ENCODE measurements around the gene AK4.
"Not testable (repeated sequence)": the region's sequence is repeated elsewhere in the genome, so short reads cannot be mapped to it uniquely, and the experiment has no call there.

AK4 gene

DNA sequence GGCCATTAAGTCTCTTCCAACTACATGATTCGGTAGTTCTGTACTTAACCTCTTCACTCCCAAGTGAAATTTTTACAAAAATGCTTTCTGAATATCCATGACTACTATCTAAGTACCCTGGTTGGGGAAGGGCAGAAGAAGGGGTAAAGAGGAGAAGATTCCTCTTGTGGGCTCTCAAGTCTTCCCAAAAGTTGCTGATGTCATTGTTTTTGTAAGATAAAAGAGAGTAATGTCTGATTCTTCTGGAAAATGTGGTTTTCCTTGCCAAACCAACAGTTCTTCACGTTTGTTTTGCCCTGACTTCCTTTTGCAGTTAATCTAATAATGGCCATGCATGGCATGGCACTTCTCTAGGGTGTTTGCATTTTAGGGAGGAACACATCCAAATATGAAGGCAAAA, 34.7 kb upstream of the AK4 start:
- no peak overlapping the region for H3K4me3 ChIP-seq (ENCODE audit: low read depth, low read length)
- DNase-seq (ENCODE audit: low read depth), result no peak
- TF ChIP-seq, protein P1, sequence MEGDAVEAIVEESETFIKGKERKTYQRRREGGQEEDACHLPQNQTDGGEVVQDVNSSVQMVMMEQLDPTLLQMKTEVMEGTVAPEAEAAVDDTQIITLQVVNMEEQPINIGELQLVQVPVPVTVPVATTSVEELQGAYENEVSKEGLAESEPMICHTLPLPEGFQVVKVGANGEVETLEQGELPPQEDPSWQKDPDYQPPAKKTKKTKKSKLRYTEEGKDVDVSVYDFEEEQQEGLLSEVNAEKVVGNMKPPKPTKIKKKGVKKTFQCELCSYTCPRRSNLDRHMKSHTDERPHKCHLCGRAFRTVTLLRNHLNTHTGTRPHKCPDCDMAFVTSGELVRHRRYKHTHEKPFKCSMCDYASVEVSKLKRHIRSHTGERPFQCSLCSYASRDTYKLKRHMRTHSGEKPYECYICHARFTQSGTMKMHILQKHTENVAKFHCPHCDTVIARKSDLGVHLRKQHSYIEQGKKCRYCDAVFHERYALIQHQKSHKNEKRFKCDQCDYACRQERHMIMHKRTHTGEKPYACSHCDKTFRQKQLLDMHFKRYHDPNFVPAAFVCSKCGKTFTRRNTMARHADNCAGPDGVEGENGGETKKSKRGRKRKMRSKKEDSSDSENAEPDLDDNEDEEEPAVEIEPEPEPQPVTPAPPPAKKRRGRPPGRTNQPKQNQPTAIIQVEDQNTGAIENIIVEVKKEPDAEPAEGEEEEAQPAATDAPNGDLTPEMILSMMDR (conservative IDR thresholded peaks at IDR 0.05; ENCODE audit: low read depth, low read length), result no peak

DNA sequence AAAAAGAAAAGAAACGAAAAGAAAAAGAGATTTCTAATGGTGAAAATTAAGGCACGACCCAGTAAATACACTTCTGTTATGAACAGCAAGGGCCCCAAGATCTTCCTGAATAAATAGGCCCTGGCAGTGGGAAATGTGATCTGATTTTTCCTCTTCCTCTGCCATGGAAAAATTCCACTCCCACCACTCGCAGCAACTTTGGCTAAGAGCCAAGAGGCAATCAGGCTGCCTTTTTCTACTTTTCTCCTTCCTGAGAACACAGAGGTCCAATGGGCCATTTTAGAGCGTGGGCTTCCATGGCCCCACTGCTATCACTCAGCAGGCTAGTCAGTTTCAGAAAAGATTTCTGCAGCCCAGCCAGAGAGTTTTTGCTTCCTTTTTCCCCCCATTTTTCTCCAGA, 33.7 kb upstream of the AK4 start:
- peak; percentile 18 for DNase-seq (ENCODE audit: low read depth)
- H3K4me3 ChIP-seq (ENCODE audit: low read depth, low read length), result no peak overlapping the region
- TF ChIP-seq, protein P1 (conservative IDR thresholded peaks at IDR 0.05; ENCODE audit: low read depth, low read length), result no peak

DNA sequence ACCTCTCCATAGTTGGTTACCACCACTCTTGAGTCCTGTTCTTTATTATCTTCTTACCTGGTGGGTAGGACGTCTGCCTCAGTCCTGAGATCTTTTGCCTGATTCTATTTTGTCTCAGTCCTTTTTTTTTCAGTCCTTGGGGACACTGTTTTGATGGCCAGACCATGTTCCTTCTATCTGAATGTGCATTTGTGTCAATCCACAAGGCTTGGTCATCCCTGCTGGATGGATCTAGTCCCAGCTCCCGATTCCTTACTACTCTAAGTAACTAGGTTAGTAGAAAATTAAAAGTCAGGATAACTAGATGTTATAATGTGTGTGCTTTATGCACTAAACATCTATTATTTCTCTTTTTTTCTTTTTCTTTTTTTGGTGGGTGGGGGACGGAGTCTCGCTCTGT, 28.1 kb upstream of the AK4 start:
- TF ChIP-seq, protein P1 (conservative IDR thresholded peaks at IDR 0.05; ENCODE audit: low read depth, low read length), result no peak
- DNase-seq (ENCODE audit: low read depth), result no peak
- H3K4me3 ChIP-seq (ENCODE audit: low read depth, low read length), result no peak overlapping the region

DNA sequence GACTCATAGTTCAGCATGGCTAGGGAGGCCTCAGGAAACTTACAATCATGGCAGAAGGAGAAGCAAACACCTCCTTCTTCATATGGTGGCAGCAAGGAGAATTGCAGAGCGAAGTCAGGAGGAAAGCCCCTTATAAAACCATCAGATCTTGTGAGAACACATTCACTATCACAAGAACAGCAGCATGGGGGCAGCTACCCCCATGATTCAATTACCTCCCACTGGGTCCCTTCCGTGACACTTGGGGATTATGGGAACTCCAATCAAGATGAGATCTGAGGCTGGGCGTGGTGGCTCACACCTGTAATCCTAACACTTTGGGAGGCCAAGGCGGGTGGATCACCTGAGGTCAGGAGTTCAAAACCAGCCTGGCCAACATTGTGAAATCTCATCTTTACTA, 18.9 kb upstream of the AK4 start:
- not testable (repeated sequence) for DNase-seq (ENCODE audit: low read depth); H3K4me3 ChIP-seq (ENCODE audit: low read depth, low read length)

DNA sequence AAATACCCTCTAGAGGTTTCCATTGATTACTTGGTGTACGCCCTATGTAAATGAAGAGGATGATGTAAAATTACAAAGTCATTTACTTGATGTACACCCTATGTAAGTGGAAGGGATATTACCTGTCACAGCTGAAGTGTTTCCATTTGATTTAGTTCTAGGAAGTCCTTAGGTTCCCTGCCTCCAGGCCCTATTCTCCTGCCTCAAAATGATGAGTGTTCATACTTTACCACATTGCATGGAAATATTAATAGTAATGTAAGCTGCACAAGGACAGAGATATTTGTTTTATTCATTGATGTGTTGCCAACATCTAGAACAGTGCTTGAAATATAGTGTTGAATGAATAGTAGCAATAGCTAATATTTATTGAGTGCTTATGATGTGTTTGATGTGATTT, 9.5 kb upstream of the AK4 start:
- H3K4me3 ChIP-seq (ENCODE audit: low read depth, low read length), result no peak overlapping the region
- DNase-seq (ENCODE audit: low read depth), result no peak
- TF ChIP-seq, protein P1 (conservative IDR thresholded peaks at IDR 0.05; ENCODE audit: low read depth, low read length), result no peak

DNA sequence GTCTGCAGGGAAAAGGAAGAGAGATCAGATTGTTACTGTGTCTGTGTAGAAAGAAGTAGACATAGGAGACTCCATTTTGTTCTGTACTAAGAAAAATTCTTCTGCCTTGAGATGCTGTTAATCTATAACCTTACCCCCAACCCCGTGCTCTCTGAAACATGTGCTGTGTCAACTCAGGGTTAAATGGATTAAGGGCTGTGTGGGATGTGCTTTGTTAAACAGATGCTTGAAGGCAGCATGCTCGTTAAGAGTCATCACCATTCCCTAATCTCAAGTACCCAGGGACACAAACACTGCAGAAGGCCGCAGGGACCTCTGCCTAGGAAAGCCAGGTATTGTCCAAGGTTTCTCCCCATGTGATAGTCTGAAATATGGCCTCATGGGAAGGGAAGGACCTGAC, 8.2 kb upstream of the AK4 start:
- H3K4me3 ChIP-seq (ENCODE audit: low read depth, low read length); DNase-seq (ENCODE audit: low read depth): not testable (repeated sequence)

DNA sequence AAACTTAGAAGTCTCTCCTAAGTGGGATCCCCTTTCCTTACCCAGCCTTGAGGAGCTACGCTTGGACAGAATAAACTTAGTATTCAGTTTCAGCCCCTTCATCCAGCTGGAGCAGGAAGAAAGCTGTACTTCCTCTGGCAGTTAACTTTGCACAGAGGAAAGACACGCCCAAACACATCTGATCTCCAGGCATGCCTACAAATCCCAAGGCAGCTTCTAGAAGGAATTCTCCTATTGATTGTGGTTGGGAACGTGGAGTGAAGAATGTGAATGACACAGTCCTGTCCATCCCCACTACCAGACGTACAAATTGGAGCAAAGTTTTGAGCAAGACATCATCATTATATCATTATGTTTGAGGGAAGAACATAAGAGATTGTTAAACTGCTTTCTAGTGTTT, 6.6 kb upstream of the AK4 start:
- TF ChIP-seq, protein P1 (conservative IDR thresholded peaks at IDR 0.05; ENCODE audit: low read depth, low read length), result no peak
- no peak overlapping the region for H3K4me3 ChIP-seq (ENCODE audit: low read depth, low read length)
- peak; percentile 41 for DNase-seq (ENCODE audit: low read depth)

DNA sequence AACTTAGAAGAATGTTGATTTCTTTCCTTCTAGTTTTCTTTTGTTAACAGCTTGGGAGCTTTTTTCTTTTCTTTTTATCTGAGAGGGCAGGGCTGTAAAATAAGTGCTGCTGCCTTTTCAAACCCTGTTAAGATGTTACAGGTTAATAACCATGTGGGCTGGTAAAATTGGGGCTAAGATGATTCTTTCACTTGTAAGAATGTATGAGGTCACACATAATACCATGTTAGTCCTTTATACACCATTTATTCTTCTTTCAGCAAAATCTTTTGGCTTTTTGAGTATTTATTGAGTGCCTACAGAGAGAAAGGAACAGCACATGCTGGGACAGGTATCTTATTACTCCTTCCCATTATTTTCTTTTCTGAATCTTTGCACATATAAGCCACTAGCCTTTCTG, 6.1 kb upstream of the AK4 start:
- no peak overlapping the region for H3K4me3 ChIP-seq (ENCODE audit: low read depth, low read length)
- no peak for DNase-seq (ENCODE audit: low read depth)
- TF ChIP-seq, protein P1 (conservative IDR thresholded peaks at IDR 0.05; ENCODE audit: low read depth, low read length), result no peak

DNA sequence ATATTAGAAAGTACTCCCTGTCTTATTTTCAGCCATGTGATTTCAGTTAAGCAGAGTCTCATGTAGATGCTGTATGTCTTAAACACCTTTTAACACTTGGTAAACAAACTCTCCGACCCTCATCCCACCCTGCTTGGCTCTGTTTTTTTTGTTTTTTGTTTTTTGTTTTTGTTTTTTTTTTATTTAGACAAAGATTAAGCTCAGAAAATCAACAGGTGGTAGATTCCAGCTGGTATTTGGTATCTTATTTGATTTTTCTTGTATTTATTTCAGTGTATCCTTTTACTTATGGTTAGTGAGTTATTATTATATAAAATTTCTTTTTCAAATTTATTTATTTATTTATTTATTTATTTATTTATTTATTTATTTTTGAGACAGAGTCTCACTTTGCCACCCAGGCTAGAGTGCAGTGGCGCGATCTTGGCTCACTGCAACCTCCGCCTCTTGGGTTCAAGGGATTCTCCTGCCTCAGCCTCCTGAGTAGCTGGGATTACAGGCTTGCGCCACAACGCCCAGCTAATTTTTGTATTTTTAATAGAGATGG, 4.8 kb upstream of the AK4 start:
- not testable (repeated sequence) for H3K4me3 ChIP-seq (ENCODE audit: low read depth, low read length); DNase-seq (ENCODE audit: low read depth)

Data from choroid plexus epithelial cell (primary cell).